ENCODE results near the gene GFOD2. TPM values are rescaled to one million over a fixed set of nuclear protein-coding genes. Genes with fewer than 3 reads are reported as not detected.

Gene GFOD2
- total and polyA plus RNA-seq, 9 donors: 8.3 to 15.9 (median 12.9) TPM

DNA sequence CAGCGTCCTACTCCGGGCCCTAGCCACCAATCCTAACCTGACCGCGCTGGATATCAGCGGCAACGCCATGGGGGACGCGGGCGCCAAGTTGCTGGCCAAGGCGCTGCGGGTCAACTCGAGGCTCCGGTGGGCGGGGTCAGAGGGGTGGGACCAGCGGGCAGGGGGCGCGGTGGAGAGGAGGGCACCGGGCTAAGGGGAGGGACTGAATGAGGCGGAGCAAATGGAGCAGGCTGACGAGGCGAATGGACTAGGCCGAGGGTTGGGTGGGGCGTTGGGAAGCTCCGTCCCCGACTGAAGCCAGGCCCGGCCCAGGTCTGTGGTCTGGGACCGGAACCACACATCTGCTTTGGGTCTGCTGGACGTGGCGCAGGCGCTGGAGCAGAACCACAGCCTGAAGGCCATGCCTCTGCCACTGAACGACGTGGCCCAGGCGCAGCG is 69.6 kb downstream of the GFOD2 start:
- 10 to 20% (median 11%) methylated on average over 34 of the region's 34 CpGs for WGBS, 3 donors
- Histone ChIP-seq H3K9me3 (no peaks in the 10 kb centered on the region), H3K4me3 (no peak overlapping the region), H3K27ac (no peak overlapping the region), H3K4me1 (ENCODE audit: insufficient read depth) (peaks cover 8% of the 10 kb centered on the region), H3K36me3 (no peaks in the 10 kb centered on the region), H3K27me3 (peaks cover 6% of the 10 kb centered on the region)
- intact Hi-C loops (cut with DNase I): loop anchor here in 3 of 4 donors (5.0 to 10.0 kb wide), 3 partner anchors 87 to 105 kb away; partner anchors contain the start of gene CTCF (in 1 of the 3)
- TF ChIP-seq EP300 (IDR thresholded peaks at IDR 0.05) (no peak), POLR2A (IDR thresholded peaks at IDR 0.05) (no peak)
- TF ChIP-seq, protein P1, sequence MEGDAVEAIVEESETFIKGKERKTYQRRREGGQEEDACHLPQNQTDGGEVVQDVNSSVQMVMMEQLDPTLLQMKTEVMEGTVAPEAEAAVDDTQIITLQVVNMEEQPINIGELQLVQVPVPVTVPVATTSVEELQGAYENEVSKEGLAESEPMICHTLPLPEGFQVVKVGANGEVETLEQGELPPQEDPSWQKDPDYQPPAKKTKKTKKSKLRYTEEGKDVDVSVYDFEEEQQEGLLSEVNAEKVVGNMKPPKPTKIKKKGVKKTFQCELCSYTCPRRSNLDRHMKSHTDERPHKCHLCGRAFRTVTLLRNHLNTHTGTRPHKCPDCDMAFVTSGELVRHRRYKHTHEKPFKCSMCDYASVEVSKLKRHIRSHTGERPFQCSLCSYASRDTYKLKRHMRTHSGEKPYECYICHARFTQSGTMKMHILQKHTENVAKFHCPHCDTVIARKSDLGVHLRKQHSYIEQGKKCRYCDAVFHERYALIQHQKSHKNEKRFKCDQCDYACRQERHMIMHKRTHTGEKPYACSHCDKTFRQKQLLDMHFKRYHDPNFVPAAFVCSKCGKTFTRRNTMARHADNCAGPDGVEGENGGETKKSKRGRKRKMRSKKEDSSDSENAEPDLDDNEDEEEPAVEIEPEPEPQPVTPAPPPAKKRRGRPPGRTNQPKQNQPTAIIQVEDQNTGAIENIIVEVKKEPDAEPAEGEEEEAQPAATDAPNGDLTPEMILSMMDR (IDR thresholded peaks at IDR 0.05): no peak
- no peak for DNase-seq

DNA sequence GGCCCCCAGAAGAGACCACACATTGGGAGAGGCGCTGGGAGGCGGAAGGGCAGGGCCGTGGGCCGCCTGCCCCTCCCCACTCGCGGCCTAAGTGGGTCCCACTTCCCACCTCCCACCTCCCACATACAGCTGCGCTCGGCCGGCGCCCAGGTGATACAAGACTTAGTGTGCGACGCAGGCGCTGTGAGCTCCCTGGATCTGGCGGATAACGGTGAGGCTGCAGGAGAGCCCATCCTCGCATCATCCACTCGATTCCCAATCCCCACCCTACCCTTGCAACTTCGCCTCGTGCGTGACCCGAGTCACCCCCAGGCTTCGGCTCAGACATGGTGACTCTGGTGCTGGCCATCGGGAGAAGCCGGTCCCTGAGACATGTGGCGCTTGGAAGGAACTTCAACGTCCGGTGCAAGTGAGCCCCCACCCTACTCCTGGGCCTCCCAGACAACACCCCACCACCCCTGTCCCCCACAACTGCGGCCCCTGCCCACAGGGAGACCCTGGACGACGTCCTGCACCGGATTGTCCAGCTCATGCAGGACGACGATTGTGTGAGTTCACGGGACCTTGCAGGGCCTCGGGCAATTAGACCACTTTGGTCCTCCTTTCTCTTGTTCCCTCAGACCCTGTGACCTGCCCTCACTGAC is 70.2 kb downstream of the GFOD2 start:
- no peak overlapping the region for H3K4me3 ChIP-seq
- peaks cover 6% of the 10 kb centered on the region for H3K27me3 ChIP-seq
- H3K27ac ChIP-seq: no peak overlapping the region
- intact Hi-C loops (cut with DNase I): loop anchor here in 3 of 4 donors (5.0 to 10.0 kb wide), 3 partner anchors 87 to 104 kb away; partner anchors contain the start of gene CTCF (in 1 of the 3)
- no peak for DNase-seq
- 23 to 42% (median 39%) methylated on average over 35 of the region's 35 CpGs for WGBS, 3 donors
- H3K4me1 ChIP-seq (ENCODE audit: insufficient read depth): peaks cover 8% of the 10 kb centered on the region
- H3K36me3 ChIP-seq: no peaks in the 10 kb centered on the region
- no peaks in the 10 kb centered on the region for H3K9me3 ChIP-seq
- TF ChIP-seq POLR2A (IDR thresholded peaks at IDR 0.05) (no peak), EP300 (IDR thresholded peaks at IDR 0.05) (no peak)
- TF ChIP-seq, protein P1 (IDR thresholded peaks at IDR 0.05): no peak

DNA sequence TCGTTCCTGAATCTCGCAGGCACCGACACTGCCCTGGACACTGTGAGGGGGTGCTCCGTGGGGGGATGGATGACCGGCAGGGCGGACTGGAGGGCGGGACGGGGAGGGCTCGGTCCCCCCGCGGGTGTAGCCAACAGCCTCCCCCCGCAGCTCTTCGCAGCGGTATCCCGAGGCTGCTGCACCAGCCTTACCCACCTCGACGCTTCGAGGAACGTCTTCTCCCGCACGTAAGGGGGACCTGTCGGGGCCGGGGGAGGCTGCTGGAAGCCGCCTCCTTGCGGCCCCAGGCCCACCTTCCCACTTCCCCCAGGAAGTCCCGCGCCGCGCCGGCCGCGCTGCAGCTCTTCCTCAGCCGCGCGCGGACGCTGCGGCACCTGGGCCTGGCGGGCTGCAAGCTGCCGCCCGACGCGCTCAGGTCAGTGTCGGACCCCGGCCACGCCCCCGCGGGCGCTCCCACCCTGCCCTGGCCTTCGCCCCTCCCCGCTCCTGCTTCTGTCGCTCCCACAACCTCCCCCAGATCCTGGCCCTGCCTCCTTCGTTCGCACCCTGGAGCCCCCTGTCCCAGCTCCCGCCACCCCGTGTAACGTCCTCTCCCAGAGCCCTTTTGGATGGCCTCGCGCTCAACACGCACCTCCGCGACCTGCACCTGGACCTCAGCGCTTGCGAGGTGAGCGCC is 70.9 kb downstream of the GFOD2 start:
- WGBS, 3 donors: 4 to 11% (median 6%) methylated on average over 63 to 65 of the region's 65 CpGs
- intact Hi-C loops (cut with DNase I): loop anchor here in 3 of 4 donors (5.0 to 10.0 kb wide), 3 partner anchors 86 to 103 kb away; partner anchors contain the start of gene CTCF (in 1 of the 3)

DNA sequence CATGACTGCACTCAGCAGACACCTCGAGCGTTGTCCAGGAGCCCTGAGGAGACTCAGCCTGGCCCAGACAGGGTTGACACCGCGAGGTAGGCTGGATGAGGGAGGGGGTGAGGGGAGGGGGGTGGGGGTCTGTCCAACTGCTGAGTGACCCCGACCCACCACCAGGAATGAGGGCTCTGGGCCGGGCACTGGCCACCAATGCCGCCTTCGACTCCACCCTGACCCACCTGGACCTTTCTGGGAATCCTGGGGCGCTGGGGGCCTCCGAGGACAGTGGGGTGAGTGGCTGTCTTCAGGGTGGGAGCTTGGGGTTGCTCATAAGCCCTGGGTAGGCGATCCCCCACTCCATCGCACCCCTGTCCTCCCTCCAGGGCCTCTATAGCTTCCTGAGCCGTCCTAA is 71.4 kb downstream of the GFOD2 start:
- H3K27me3 ChIP-seq: peaks cover 6% of the 10 kb centered on the region
- 68 to 73% (median 69%) methylated on average over 7 to 13 of the region's 13 CpGs for WGBS, 3 donors
- intact Hi-C loops (cut with DNase I): loop anchor here in 3 of 4 donors (5.0 to 10.0 kb wide), 3 partner anchors 85 to 103 kb away; partner anchors contain the start of gene CTCF (in 1 of the 3)

More for the DNA sequence above, 70.9 kb downstream of the GFOD2 start:
- Histone ChIP-seq H3K36me3 (no peaks in the 10 kb centered on the region), H3K4me1 (ENCODE audit: insufficient read depth) (peaks cover 5% of the 10 kb centered on the region), H3K27ac (no peak overlapping the region), H3K27me3 (peaks cover 6% of the 10 kb centered on the region), H3K9me3 (no peaks in the 10 kb centered on the region), H3K4me3 (no peak overlapping the region)
- TF ChIP-seq EP300 (IDR thresholded peaks at IDR 0.05) (no peak), POLR2A (IDR thresholded peaks at IDR 0.05) (no peak)
- TF ChIP-seq, protein P1 (IDR thresholded peaks at IDR 0.05): no peak
- DNase-seq: no peak

More for the DNA sequence above, 71.4 kb downstream of the GFOD2 start:
- no peak for TF ChIP-seq POLR2A (IDR thresholded peaks at IDR 0.05)
- TF ChIP-seq, protein P1 (IDR thresholded peaks at IDR 0.05): no peak
- Histone ChIP-seq H3K4me1 (ENCODE audit: insufficient read depth) (peaks cover 3% of the 10 kb centered on the region), H3K9me3 (no peaks in the 10 kb centered on the region), H3K4me3 (no peak overlapping the region), H3K27ac (no peak overlapping the region), H3K36me3 (no peaks in the 10 kb centered on the region)
- DNase-seq: no peak
